GM19351 (cell line): ENCODE measurements around the gene NRAP.

Source experiments
- ATAC-seq: cut with Tn5 transposase; IDR thresholded peaks from one replicate; pipeline ENCODE4 v1.9.1; 2021; ENCODE audit warnings: mild to moderate bottlenecking, moderate library complexity; ENCODE audit not compliant: unreplicated experiment

NRAP gene

DNA sequence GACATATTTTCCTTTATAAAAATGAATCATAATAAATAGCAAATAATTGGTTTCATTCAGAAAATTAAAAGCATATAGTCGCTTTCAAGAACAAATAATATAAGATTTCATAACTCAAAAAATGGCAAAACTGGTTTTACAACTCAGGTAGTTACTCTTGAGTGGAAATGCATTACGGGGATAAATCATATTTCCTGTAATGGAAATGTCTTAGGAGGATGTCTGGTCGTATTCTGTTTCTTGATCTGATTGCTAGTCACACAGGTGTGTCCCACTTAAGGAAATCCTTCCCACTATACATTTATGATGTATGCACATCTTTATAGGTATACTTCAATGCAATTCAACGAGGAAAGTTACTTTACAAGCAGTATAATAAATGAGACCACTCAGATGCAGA is 20.7 kb downstream of the NRAP start:
- no peak for ATAC-seq

DNA sequence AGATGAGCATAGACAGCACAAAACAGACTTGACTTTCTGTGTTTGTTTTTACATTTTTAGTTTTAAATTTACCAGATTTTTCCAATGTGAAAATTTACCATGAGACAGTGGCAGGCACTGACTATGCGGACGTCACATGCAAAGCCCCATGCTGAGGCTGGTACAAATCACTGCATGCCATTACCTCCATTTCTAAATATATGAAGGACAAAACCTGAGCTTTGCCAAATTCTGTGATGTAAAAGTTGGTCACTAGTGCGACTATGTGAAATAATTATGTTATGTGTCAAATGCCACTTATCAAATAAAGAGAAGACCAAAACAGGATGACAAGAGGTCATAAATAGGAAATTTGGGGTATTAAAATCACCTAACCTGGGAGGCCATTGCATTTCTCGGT is 22.1 kb downstream of the NRAP start:
- ATAC-seq = no peak

DNA sequence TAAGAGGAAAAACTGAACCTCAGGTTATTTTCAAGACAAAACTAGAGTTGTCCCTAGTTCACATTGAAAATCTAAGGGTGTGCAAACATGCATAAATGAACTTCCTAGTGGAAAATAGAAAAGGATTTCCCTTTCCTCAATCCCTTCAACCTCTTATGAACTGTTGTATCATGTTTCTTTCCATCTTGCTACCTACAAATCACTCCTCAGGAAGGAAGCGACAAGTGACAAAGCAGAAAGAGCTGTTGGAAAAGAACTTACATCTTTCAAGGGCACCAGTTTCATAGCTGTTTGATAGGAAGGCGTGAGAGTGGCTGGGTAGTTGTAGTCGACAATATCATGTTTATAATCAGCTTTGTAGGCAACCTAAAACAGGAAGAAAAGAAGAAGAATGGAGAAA is 23.9 kb downstream of the NRAP start:
- ATAC-seq = no peak

DNA sequence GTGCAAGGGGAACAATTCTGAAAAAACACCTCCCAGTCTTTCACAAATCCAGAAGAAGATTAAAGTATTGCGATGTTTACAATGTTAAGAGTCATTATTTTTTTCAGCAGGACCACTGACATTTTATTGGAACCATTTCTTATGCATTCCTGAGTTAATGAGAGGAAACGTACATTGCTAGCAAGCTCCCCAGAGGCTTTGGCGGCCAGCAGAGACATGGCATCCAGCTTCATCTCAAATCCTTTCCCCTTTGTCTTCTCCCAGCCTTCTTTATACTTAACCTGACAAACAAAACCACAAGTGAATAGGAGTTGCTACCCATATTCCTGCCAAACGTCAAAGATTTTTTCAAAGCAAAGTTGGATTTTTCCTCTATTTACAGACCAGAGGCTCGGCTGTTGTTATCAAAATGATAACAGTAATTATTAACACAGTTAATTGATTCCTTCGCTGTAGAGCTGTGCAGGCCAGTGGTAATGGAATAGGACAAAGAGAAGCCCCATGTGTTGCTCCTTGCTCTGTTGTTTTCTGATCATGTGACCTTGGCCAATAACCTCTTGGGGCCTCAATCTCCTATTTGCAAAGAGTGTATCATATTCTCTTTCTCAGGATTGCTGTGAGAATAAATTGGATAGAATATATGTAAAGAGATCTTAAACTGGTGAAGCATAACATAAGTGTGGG is 32.0 kb downstream of the NRAP start:
- ATAC-seq = no peak

DNA sequence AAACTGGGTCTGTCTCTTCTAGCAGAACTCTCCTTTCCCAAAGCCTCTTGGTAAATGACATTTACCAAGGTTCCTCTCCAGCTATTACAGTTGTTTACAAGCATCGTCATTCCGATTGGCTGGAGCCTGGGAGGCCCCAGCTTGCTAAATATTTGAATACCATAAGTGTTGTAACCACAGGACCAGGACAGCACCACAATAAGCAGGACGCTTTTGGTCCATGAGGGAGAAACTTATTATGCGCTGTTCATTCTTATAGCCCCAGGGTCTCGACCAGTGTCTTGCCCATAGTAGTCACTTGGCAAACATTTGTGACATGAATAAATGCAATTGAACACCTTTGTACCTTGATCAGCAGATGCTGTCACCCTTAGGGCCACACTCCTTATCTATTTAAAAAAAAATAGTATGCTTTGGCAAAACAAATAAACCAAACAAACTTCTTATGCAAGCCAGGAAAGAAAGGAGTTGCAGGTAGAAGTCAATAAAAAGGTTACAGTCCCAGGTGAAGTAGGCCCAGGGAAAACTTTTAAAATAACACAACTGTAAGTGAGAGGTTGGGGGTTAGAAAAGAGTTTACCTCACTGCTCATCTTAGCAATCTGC is 32.8 kb downstream of the NRAP start:
- no peak for ATAC-seq

DNA sequence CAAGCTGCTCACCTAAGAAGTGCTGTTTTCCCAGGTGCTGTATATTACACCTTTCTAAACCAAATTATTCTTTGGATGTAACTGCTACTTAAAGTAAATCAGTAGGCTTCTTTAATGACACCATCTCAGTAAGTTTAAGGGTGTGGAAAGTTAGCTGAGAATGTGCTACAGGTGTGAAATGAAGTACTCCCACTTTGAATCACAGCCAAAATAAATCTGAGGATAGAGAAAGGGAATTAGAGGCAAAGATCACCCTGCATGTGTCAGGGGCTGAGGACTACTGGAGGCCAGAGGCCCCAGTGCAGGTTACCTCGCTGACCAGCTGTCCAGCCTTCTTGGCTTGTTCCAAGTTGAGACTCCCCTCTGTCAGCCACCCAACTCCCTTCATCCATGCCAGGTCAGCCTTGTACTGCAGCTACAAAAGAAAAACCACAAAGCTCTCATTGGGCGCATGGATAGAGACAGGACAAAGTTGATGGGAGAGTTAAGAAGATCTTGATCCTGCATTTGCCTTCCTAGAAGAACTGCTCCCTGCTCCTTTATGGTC is 35.2 kb downstream of the NRAP start:
- ATAC-seq = no peak

DNA sequence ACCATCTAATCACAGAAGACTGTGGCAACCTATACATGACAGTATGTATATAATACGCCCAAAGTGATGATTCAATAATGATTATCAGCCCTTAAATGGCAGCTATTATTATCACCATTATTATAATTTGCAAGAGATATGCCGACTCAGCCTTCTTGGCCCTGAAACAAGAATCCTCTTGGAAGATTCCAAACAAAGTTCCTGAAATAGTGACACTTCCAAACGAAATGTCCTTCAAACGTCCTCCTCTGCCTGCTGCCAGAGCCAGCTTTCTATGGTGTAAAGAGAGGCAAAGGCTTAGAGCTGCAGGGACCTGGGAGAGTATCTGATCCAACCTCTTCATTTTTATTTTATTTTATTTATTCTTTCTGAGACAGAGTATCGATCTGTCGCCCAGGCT is 36.0 kb downstream of the NRAP start:
- ATAC-seq = no peak

DNA sequence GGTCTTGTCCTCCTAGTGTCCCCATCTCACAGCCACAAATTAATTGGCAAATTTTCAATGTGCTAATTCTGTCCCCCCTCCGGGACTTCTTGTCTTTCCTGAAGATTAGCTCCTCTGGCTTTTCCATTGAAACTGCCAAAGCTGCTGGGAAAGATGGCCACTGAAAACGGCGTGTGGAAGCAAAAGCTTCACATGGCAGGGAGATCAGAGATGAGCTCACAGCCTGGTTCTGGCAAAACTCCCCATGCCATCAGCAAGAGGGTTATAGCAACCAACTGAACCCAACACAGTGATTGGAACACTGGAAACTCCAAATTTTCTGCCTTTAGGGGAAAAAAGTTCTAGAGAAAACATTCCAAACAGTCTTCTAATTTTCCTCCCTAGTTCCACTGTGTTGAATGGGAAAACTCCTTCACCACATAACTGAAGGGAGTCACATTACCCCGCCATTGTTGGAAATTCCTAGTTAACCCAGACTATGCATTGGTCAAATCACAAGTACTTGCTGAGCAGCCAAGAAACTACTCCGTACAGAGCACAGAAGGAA is 37.0 kb downstream of the NRAP start:
- ATAC-seq = no peak

DNA sequence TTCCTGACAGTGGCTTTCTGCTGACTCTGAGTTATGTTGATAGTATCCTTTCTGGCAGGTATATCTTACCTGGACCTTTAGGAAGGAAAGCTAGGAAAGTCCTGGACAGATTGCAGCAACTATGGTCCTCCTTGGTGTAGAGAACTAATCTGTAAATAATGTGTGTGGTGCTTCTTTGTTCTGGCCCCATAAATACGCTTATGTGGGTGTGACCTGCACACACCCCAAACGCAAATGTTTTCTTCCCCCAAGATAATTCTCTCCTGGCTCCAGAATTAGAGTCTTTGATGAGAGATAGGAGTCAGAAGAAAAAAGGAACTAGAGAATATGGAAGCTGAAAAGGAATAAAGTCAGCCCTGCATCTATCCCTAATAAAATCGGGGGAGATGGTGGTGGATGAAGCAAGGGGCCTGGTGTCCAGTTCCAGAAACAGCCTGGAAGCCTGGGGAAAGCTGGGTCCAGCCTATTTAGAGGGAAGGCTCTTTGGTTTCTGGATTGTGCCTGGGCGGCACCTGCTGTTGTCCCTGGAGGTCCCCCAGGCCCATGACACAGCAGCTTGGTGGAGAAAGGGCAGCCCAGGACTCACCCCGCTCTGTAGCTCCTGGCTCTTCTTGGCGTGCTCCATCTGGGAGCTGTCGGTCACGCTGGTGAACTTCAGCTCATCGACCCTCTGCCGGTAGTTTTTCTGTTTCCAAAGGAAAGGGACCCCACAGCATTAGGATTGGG is 38.2 kb downstream of the NRAP start:
- ATAC-seq = no peak

DNA sequence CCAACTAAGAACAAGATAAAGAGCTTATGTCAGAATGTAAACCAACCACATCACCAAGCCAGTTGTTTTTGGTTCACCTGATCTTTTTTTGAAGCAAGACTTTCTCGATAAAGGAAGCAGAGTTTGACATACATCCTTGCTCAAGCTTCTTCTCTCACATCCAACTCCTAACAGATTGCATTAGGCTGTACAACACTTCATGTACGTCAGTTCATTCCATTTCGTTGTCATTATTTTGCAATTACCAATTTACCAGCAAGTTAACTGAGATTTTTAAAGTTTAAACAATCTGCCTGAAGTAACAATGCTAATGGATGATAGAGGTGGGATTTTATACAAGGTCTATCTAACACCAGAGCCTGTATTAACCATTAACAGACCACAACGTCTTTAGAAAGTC is 41.0 kb downstream of the NRAP start:
- no peak for ATAC-seq

DNA sequence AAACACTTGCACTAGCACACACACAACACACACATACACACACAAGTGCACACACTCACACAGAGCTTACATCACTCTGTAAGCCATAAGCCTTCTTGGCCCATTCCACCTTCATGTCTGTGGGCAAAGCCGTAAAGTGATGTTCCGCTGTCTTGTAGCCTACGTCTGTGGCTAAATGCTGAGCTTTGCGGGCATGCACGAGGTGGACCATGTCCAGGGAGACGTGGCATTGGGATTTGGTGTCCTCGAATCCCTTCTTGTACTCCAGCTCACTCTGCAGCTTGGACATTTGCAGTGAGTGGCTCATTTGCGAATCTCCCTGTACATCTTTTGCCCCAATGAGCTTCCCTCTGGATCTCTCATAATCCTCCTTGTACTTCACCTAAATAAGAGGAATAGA is 42.0 kb downstream of the NRAP start:
- no peak for ATAC-seq

DNA sequence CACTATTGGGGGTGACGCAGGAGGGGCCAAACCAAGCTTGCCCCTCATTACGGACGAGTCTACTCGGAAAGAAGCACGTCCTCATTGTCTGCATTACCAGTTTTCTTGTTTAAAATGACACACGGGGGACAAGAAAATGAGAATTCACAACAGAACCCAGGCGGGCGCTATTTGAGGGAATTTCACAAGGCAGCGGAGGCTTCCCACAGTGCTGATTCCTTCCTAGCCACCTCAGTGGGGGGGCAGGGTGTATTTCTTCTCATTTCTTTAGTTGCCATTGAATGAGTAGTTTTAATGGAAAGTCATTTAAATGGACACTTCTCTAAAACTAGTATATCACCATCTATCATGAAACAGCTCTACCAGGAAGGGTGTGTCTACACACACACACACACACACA is 42.9 kb downstream of the NRAP start:
- ATAC-seq = no peak

DNA sequence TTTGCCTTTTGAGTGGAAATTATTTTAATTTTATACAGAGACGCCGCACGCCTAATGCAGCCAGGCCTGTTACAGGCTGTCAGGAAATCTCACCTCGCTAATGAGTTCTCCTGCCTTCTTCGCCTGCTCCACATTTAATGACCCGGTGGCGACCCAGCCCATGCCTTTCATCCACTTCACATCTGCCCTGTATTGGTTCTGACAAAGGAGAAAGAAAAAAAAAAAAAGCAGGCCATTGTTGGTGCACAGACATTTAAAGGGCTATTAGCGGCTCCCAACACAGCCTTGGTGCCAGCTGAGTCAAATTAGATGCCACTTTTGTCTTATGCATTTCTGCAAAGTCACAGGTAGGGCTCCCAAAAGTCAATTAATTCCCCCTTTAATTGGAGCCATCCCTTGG is 43.3 kb downstream of the NRAP start:
- no peak for ATAC-seq

DNA sequence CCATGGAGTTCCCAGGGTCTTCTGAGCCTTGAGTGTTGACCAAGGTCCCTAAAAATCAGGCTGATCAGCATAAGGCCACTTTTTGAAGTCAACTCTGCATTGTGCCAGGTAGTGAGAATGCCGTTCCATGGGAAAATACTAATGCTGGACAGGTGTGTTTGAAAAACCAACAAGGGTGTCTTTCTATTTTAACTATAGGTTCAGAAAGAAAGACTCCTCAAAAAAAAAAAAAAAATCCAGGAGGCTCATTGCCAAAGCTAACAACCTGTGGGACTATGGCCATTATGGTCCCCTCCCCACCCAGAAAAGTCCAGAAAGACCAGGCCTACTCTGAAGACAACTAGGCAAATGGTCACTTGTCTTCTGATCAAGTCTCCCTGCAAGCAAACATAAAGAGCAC is 44.4 kb downstream of the NRAP start:
- ATAC-seq = no peak

DNA sequence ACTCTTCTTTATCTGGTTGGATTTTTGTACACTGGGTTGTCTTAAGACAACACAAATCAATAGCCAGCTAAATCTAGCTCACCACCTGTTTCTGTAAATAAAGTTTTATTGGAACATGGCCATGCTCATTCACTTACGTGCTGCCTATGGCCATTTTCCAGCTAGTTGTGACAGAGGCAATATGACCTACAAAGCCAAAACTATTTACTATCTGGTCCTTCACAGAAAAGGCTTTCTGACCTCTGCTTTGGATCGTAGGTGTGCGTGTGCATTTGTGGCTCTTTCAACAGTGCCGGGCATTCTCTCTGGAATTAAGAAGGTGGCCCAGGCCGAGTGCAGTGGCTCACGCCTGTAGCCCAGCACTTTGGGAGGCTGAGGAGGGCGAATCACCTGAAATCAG is 45.5 kb downstream of the NRAP start:
- no peak for ATAC-seq

DNA sequence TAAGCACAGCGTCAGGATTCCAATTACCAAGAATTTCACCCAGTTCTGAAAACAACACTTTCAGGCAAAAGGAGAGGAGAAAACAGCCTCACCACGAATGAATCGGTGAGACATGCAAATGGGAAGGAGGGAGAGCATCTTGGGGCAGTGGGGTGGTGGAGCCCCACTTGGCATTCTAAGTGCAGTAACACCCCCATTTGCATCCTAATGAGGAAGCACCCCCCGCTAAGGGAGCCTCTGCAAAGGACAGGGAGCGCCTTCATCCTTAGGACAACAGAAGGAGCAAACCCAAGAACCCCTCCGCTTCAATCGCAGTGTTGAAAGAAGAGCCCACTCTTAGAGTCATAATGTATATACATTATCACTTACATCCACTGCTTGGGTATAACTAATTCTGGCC is 46.8 kb downstream of the NRAP start:
- ATAC-seq = no peak

DNA sequence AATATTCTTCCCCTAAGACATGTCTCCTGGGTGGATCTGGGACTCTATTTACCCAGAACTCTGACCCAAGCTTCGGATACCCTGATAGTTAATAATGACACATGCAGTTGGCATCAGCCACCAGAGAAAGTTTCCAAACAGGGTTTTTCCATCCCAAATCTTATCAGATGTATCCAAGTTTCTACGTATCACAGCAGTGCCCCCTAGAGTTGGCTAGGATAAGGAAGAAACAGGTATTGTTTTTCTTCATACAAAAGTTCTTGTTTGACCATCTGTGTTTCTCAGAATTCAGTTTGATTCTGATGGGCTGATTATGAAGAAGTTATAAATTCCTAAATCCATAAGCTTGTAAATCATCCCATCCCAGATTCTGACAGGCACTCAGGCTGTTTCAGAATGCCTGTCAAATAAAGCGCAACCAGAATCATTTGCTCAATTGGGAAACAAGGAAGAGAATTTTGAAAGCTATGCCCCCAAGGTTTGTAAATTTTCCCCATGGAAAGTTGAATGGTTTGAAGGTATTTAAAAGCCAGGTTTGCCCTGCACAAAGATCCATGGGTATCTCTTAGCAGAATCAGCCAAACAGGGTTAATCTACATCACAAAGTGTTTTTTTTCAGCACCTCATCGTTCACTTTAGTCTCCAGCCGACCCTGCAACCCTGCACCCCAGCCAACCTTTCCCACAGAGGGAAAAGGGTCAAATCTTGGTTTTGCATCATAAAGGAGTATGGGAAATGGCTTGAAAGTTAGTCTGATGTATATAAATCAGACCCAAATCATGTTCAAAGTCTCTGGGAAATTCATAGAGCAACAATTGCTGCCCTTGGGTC is 47.4 kb downstream of the NRAP start:
- ATAC-seq = no peak

DNA sequence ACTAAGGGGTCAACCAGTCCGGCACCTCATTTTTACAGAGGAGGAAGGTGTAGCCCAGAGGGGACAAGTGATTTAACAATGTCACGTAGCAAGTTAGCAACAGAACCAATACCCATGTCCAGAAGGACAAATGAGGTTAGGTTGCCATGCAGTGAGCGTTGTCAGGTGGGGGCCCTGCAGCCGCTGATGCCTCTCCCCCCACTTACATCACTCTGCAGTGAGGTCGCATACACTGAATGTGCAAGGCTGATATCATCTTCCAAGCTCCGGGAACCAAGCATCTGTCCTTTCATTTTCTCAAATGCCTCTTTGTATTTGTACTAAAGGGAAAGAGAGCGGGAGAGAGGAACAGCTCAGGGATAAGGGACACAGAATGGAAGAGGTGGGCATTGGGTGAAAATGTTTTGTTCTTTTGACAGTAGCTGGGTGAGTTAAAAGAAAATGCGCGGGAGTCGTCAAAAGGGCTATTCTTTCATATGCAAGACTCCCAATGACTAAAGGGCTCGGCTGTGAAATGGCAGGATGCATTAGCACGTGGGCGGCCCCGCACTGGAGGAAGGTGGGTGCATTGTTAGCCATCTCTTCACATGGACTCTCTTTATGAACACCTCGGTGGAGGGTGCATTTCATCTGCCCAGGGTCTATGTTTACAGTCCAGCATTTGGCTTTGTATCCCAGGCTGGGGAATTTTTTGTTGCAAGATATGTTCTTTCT is 49.7 kb downstream of the NRAP start:
- ATAC-seq = no peak

DNA sequence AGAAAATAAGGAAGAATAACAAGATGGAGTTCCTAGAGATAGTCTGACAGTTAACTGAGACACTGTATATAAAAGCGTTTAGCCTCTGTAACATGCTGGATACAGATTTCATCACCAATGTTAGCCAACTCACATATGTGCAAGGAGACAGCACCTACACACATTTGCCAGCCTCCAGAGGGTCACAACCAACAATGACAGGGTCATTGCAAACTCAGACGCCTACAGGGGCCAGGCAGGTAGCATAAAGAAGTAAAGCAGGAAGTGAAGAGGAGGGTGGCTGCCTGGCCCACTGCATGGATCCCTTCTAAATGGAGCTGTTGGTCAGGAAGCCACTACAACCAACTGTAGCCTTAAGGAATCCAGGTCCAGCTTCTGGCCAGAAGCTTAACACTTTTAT is 50.4 kb downstream of the NRAP start:
- ATAC-seq = no peak

DNA sequence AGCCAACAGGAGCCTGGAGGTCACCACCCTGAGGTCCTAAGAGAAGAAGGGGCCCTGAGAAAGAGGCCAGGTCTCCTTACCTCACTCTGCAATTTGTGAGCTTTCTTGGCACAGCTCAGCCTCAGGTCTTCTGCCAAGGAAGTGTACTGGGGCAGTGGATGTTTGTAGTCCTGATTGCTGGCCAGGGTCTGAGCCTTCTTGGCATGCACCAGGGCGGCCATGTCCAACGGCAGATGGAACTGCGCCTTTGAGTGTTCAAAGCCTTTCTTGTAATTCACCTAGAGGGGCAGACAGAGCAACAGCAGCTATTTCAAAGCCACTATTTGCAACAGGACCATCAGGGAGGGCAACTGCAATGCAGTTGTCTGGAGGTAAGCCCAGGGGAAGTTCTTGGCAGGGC is 51.7 kb downstream of the NRAP start:
- ATAC-seq = no peak
